ENCODE results near the gene GLIS1.

GLIS1 gene

GRCh38 chr1:53606197-53606596 lies 132.8 kb downstream of the GLIS1 start:
- Histone ChIP-seq H3K4me2 (ENCODE audit: low read depth, low read length, poor library complexity, severe bottlenecking) (no peak overlapping the region), H3K27me3 (ENCODE audit: insufficient read depth, low read length, poor library complexity, severe bottlenecking) (no peaks in the 10 kb centered on the region), H3K9me2 (replicated peaks; ENCODE audit: low read depth, low read length) (no peaks in the 10 kb centered on the region), H3K9me3 (ENCODE audit: insufficient read depth, low read depth, low read length) (peaks cover 13% of the 10 kb centered on the region; the same call in 1 of the 2 replicates), H2AFZ (ENCODE audit: low read length) (no peak overlapping the region), H3K79me2 (ENCODE audit: insufficient read depth, low read length) (no peaks in the 10 kb centered on the region), H3K9ac (ENCODE audit: low read depth, low read length, poor library complexity, severe bottlenecking) (no peak overlapping the region), H3K36me3 (ENCODE audit: insufficient read depth, low read length) (no peaks in the 10 kb centered on the region), H3K4me3 (ENCODE audit: low read length, poor library complexity, severe bottlenecking) (no peak overlapping the region), H4K20me1 (ENCODE audit: insufficient read depth, low read length, poor library complexity, severe bottlenecking) (no peaks in the 10 kb centered on the region), H3K4me1 (ENCODE audit: insufficient read depth, low read length, poor library complexity, severe bottlenecking) (peaks cover 19% of the 10 kb centered on the region), H3F3A (ENCODE audit: low read depth) (no peaks in the 10 kb centered on the region)
- TF ChIP-seq EZH2phosphoT487 (IDR thresholded peaks at IDR 0.05; ENCODE audit: borderline replicate concordance) (no peak), CTCF (conservative IDR thresholded peaks at IDR 0.05; ENCODE audit: low read length) (no peak)

- Histone ChIP-seq H4K20me1 (ENCODE audit: insufficient read depth, low read length, poor library complexity, severe bottlenecking) (no peaks in the 10 kb centered on the region), H3K27me3 (ENCODE audit: insufficient read depth, low read length, poor library complexity, severe bottlenecking) (no peaks in the 10 kb centered on the region), H3K4me2 (ENCODE audit: low read depth, low read length, poor library complexity, severe bottlenecking) (no peak overlapping the region), H3K9me2 (replicated peaks; ENCODE audit: low read depth, low read length) (no peaks in the 10 kb centered on the region), H3K36me3 (ENCODE audit: insufficient read depth, low read length) (no peaks in the 10 kb centered on the region), H3K79me2 (ENCODE audit: insufficient read depth, low read length) (no peaks in the 10 kb centered on the region), H3F3A (ENCODE audit: low read depth) (no peaks in the 10 kb centered on the region), H3K9me3 (ENCODE audit: insufficient read depth, low read depth, low read length) (peaks cover 7% of the 10 kb centered on the region; the same call in 1 of the 2 replicates), H3K4me3 (ENCODE audit: low read length, poor library complexity, severe bottlenecking) (no peak overlapping the region), H3K9ac (ENCODE audit: low read depth, low read length, poor library complexity, severe bottlenecking) (no peak overlapping the region), H3K4me1 (ENCODE audit: insufficient read depth, low read length, poor library complexity, severe bottlenecking) (peaks cover 29% of the 10 kb centered on the region), H2AFZ (ENCODE audit: low read length) (no peak overlapping the region)
- TF ChIP-seq CTCF (conservative IDR thresholded peaks at IDR 0.05; ENCODE audit: low read length): no peak
These were observed 133.8 kb downstream of the GLIS1 start for GRCh38 chr1:53605181-53605580.

- H3K9ac ChIP-seq (ENCODE audit: low read depth, low read length, poor library complexity, severe bottlenecking): no peak overlapping the region
- H3K9me3 ChIP-seq (ENCODE audit: insufficient read depth, low read depth, low read length): peaks cover under 1% of the 10 kb centered on the region; the same call in 1 of the 2 replicates
- TF ChIP-seq CTCF (conservative IDR thresholded peaks at IDR 0.05; ENCODE audit: low read length) (no peak; the same call in 1 of the 2 replicates), EZH2phosphoT487 (IDR thresholded peaks at IDR 0.05; ENCODE audit: borderline replicate concordance) (no peak)
- H3K4me3 ChIP-seq (ENCODE audit: low read length, poor library complexity, severe bottlenecking): no peak overlapping the region
- H4K20me1 ChIP-seq (ENCODE audit: insufficient read depth, low read length, poor library complexity, severe bottlenecking): no peaks in the 10 kb centered on the region
- H2AFZ ChIP-seq (ENCODE audit: low read length): no peak overlapping the region
- no peak overlapping the region for H3K4me2 ChIP-seq (ENCODE audit: low read depth, low read length, poor library complexity, severe bottlenecking)
- H3K4me1 ChIP-seq (ENCODE audit: insufficient read depth, low read length, poor library complexity, severe bottlenecking): peaks cover 34% of the 10 kb centered on the region
- no peaks in the 10 kb centered on the region for H3K27me3 ChIP-seq (ENCODE audit: insufficient read depth, low read length, poor library complexity, severe bottlenecking)
- no peaks in the 10 kb centered on the region for H3K79me2 ChIP-seq (ENCODE audit: insufficient read depth, low read length)
- no peaks in the 10 kb centered on the region for H3K36me3 ChIP-seq (ENCODE audit: insufficient read depth, low read length)
- no peaks in the 10 kb centered on the region for H3K9me2 ChIP-seq (replicated peaks; ENCODE audit: low read depth, low read length)
- H3F3A ChIP-seq (ENCODE audit: low read depth): no peaks in the 10 kb centered on the region
These were observed 134.6 kb downstream of the GLIS1 start for GRCh38 chr1:53604291-53604919.
